Tibial nerve (tissue), 4 donors: ENCODE results near the gene NDUFB6. TPM values are rescaled to one million over a fixed set of nuclear protein-coding genes. Genes with fewer than 3 reads are reported as not detected.

ENCODE experiments used
- DNase-seq, 2 donors: peaks; one replicate each; pipeline ENCODE4 v3.0.0-alpha.2; 2019; ENCODE audit warnings: low spot score in 2 of 2
- H3K27ac ChIP-seq, 4 donors: fragments of 200-600 bp; sonication (generic) in 3 of 4; one replicate each; pipeline ENCODE4 v1.5.1; 2017 to 2019; ENCODE audit warnings: mild to moderate bottlenecking in 1 of 4
- H3K27me3 ChIP-seq, 2 donors: fragments of 200-600 bp; sonication (generic) in 1 of 2; one replicate each; pipeline versions ENCODE4 v1.5.1 to v1.6.0; 2017 to 2019
- H3K36me3 ChIP-seq, 3 donors: fragments of 200-600 bp; sonication (generic); one replicate each; pipeline ENCODE4 v1.5.1; 2018 to 2019
- H3K4me1 ChIP-seq, 4 donors: fragments of 200-600 bp; sonication (generic) in 3 of 4; one replicate each; pipeline ENCODE4 v1.5.1; 2017 to 2019
- H3K4me3 ChIP-seq, 4 donors: fragments of 200-600 bp; sonication (generic) in 3 of 4; one replicate each; pipeline ENCODE4 v1.5.1; 2017 to 2019; ENCODE audit warnings: mild to moderate bottlenecking in 1 of 4, moderate library complexity in 1 of 4
- H3K9me3 ChIP-seq, 4 donors: fragments of 200-600 bp; sonication (generic) in 3 of 4; one replicate each; pipeline ENCODE4 v1.5.1; 2017 to 2019
- EP300 ChIP-seq, 2 donors: sonication (generic); formaldehyde crosslinking; IDR thresholded peaks; one replicate each; pipeline ENCODE4 v1.6.1; 2017; ENCODE audit warnings: antibody characterized with exemption in 2 of 2, mild to moderate bottlenecking in 1 of 2
- POLR2A ChIP-seq, 2 donors: fragments of 450-650 bp; IDR thresholded peaks; one replicate each; pipeline ENCODE4 v1.6.1; 2017; ENCODE audit warnings: antibody characterized with exemption in 2 of 2, mild to moderate bottlenecking in 2 of 2, moderate library complexity in 2 of 2
- WGBS, 2 donors: methylation state at CpG; one replicate each; pipeline ENCODE4 v1.1.5; 2018; 5-methylcytosine and 5-hydroxymethylcytosine counted together
- total RNA-seq, 4 donors: library from RNA; depleted of rRNA; stranded (reverse); fragments of >200 nt; gene quantifications; one replicate each; pipeline ENCODE4 v1.1.0, GENCODE V29; 2016
- TF ChIP-seq, protein P1 (sequence below), 5 experiments: fragments of 200-600 bp in 3 of 5; fragments of 450-650 bp in 2 of 5; sonication (generic) in 3 of 5; IDR thresholded peaks; one replicate each; pipeline ENCODE4 v1.5.1; 2016 to 2019; ENCODE audit warnings: antibody characterized with exemption in 5 of 5, mild to moderate bottlenecking in 3 of 5, moderate library complexity in 2 of 5

NDUFB6 gene
- total RNA-seq, 4 donors from 2014 or later: 36.9 to 71.7 (median 56.7) TPM

DNA sequence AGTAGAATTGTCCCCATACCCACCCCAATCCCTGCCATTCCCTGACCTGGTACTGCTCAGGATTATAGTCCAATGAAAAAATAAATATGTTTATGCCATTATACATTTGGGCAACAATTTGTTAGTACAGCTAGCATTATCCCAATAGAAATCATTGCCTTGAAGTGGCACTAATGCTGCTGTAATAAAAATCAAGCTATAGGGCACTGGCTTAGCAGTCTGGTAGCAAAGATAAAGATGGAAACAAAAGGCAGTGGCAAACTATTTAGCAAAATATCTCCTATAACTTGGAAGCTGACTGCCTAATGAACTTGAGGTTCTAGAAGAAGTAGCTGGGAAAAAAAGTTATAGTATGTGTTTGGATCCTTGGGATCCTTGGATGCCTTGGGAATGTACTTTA, 18.4 kb downstream of the NDUFB6 start:
- H3K4me1 ChIP-seq: peaks cover 0 to 22% (median 9%) of the 10 kb centered on the region in 4 donors
- H3K36me3 ChIP-seq: peaks cover 0 to 4% (median 0%) of the 10 kb centered on the region in 3 donors
- no peak for DNase-seq
- H3K27me3 ChIP-seq: no peaks in the 10 kb centered on the region
- H3K9me3 ChIP-seq: no peaks in the 10 kb centered on the region
- no peak overlapping the region for H3K4me3 ChIP-seq
- TF ChIP-seq, protein P1, sequence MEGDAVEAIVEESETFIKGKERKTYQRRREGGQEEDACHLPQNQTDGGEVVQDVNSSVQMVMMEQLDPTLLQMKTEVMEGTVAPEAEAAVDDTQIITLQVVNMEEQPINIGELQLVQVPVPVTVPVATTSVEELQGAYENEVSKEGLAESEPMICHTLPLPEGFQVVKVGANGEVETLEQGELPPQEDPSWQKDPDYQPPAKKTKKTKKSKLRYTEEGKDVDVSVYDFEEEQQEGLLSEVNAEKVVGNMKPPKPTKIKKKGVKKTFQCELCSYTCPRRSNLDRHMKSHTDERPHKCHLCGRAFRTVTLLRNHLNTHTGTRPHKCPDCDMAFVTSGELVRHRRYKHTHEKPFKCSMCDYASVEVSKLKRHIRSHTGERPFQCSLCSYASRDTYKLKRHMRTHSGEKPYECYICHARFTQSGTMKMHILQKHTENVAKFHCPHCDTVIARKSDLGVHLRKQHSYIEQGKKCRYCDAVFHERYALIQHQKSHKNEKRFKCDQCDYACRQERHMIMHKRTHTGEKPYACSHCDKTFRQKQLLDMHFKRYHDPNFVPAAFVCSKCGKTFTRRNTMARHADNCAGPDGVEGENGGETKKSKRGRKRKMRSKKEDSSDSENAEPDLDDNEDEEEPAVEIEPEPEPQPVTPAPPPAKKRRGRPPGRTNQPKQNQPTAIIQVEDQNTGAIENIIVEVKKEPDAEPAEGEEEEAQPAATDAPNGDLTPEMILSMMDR (IDR thresholded peaks at IDR 0.05): no peak
- no peak for TF ChIP-seq POLR2A (IDR thresholded peaks at IDR 0.05)
- TF ChIP-seq EP300 (IDR thresholded peaks at IDR 0.05): no peak
- no peak overlapping the region for H3K27ac ChIP-seq

DNA sequence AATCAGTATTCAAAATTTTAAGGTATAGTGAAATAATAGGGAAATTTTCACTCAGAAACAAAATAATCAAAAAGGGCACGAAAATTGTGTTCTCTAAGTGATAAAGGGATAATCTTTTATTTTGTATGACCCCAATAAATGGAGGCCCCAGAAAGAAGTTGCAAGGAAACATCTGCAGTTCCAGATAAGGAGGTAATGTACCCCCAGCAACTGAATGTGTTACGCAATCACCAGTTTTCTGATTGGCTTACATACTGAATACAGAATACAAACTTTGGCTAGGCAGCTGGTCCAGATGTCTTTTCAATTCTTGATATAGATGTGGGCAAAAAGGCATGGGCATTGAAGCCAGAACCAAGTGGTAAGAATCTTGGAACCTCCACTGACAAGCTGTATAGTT, 18.9 kb downstream of the NDUFB6 start:
- Histone ChIP-seq H3K4me1 (peaks cover 0 to 27% (median 9%) of the 10 kb centered on the region in 4 donors), H3K27me3 (no peaks in the 10 kb centered on the region), H3K9me3 (no peaks in the 10 kb centered on the region), H3K36me3 (peaks cover 0 to 4% (median 0%) of the 10 kb centered on the region in 3 donors), H3K4me3 (no peak overlapping the region), H3K27ac (no peak overlapping the region)
- DNase-seq: no peak
- TF ChIP-seq, protein P1 (IDR thresholded peaks at IDR 0.05): no peak
- TF ChIP-seq POLR2A (IDR thresholded peaks at IDR 0.05): no peak
- no peak for TF ChIP-seq EP300 (IDR thresholded peaks at IDR 0.05)
- 83 to 85% methylated on average over 2 of the region's 2 CpGs for WGBS, 2 donors

DNA sequence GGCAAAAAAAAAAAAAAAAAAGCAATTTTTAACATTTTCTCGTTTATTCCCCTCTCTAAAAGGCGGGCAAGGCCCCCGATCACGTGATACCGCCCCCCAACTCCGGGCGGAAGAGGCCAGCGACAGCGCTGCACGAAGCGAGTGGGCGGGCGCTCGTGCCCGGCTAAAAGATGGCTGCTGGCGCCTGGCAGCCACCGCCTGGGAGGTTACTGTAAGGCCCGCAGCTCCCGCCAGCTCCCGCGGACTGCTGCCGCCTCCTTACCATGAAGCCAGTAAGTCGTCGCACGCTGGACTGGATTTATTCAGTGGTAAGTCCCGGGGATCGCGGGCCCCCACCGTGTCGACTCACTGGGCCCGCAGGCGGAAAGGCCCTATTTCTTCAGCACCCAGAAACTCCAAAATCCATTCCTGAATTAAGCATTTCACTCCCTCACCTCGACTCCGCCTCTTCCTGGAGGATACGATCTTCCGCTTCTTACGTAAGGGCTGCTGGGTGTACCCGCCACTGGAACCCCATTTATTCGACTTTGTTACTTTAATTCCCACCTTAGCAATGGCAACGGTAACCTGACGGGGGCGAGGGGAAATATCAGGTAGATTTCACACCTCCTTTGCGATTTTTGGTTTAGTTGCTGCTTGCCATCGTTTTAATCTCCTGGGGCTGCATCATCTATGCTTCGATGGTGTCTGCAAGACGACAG, 20.6 kb downstream of the NDUFB6 start, which contains the start of the genes SMIM27 and TOPORS:
Gene SMIM27 (plus strand): TSS at position 156 of the 701 bp plus-strand sequence. CDS start 108 bp downstream, at position 264.
Gene TOPORS (minus strand): TSS at position 415 of the 701 bp plus-strand sequence. CDS start 150 bp downstream, at position 265.
- TF ChIP-seq POLR2A (IDR thresholded peaks at IDR 0.05) (peak; percentile 69 to 91), EP300 (IDR thresholded peaks at IDR 0.05) (peak; percentile 72 to 98)
- TF ChIP-seq, protein P1 (IDR thresholded peaks at IDR 0.05): peak in 1 of 5 experiments; percentile 46

DNA sequence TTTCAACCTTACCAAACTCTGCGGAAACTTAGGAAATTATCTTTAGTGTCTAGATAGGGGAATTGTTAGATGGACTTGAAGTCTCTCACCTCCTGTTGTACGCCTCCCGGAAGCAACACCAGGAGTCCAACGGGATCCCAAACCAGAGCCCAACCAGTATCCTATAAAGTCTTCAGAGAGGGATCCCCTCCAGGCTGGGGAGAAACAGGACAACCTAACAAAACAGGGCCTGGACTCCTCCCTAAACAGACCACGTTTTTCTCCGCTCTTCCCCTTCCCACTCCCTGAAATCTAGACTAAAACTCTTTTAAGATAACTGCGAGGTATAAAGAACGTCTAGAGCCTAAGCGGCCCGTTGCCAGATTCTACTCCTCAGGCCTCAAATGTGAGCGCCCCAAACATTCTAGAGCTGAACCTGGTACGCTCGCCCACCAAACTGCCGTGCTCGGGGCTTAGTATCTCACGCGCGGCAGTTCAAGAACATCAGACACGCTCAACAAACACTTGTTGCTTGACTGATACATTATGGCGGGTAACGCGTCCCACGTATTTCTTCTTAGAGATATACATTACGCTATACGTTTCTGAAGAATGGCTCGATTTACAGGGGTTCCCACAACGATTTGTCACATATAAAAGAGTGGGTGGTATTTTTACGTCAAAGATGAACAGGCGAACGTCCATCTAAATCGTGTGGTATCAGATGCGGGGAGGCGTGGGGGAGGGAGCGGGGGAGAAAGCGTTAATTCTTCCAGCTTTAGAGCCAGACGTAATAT, 21.5 kb downstream of the NDUFB6 start:
- H3K4me1 ChIP-seq: peaks cover 0 to 32% (median 9%) of the 10 kb centered on the region in 4 donors
- TF ChIP-seq POLR2A (IDR thresholded peaks at IDR 0.05): peak in 1 of 2 donors; percentile 22
- TF ChIP-seq, protein P1 (IDR thresholded peaks at IDR 0.05): no peak
- 1% methylated on average over 36 of the region's 36 CpGs for WGBS, 2 donors
- H3K27me3 ChIP-seq: no peaks in the 10 kb centered on the region
- H3K27ac ChIP-seq: peak overlapping the region; percentile 91 to 97 (median 96)
- peaks cover 0 to 10% (median 0%) of the 10 kb centered on the region in 3 donors for H3K36me3 ChIP-seq
- H3K9me3 ChIP-seq: no peaks in the 10 kb centered on the region
- peak overlapping the region; percentile 60 to 88 (median 72) for H3K4me3 ChIP-seq
- DNase-seq: peak in 1 of 2 donors; percentile 30

More for the DNA sequence above, 20.6 kb downstream of the NDUFB6 start, which contains the start of the genes SMIM27 and TOPORS:
- peak within 1 kb of the TSS; percentile 91 to 97 (median 96) for H3K27ac ChIP-seq
- WGBS, 2 donors: 0 to 1% methylated on average over 42 to 46 of the region's 46 CpGs
- H3K36me3 ChIP-seq: peaks cover 0 to 5% (median 0%) of the 10 kb centered on the region in 3 donors
- DNase-seq: peak; percentile 79 to 83
- no peaks in the 10 kb centered on the region for H3K9me3 ChIP-seq
- no peaks in the 10 kb centered on the region for H3K27me3 ChIP-seq
- peak within 1 kb of the TSS; percentile 60 to 88 (median 72) for H3K4me3 ChIP-seq
- H3K4me1 ChIP-seq: peaks cover 0 to 32% (median 9%) of the 10 kb centered on the region in 4 donors
